Amygdala (tissue), 56 donors: ENCODE data around the gene SPRR3.

ENCODE experiments used
- DNase-seq, 56 donors: peaks; one replicate each; lab custom pipeline; 2025; lab: John Stamatoyannopoulos, UW

Gene SPRR3, protein sequence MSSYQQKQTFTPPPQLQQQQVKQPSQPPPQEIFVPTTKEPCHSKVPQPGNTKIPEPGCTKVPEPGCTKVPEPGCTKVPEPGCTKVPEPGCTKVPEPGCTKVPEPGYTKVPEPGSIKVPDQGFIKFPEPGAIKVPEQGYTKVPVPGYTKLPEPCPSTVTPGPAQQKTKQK

DNA sequence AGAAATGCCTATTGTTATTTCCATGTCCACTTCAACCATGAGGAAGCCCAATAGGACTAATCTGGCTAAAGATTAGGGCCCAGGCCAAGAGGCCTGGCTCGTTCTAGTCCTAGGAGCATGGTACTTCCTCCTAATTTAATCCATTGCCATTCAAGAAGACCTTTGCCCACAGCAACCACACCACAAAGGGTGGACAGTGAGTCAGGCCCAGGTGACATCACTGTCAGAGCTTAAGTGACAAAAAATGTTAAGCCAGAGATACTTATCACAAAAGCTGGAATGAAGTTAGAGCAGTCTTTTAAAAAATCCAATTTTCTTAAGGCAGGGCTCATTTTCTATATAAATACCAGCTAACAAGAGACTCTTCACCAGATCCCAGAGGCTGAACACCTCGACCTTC, at the start of gene SPRR3:
Gene SPRR3 (plus strand): TSS at position 368 of the 400 bp plus-strand sequence. CDS start 1,272 bp downstream, outside the sequence.
- no peak for DNase-seq

- no peak for DNase-seq
Observed at GRCh38 chr1:152953761-152954160, 47.8 kb upstream of the SPRR3 start.

GRCh38 chr1:152954436-152954835, 47.1 kb upstream of the SPRR3 start:
- DNase-seq: no peak

GRCh38 chr1:152957561-152957960, 44.0 kb upstream of the SPRR3 start:
- DNase-seq: no peak

DNA sequence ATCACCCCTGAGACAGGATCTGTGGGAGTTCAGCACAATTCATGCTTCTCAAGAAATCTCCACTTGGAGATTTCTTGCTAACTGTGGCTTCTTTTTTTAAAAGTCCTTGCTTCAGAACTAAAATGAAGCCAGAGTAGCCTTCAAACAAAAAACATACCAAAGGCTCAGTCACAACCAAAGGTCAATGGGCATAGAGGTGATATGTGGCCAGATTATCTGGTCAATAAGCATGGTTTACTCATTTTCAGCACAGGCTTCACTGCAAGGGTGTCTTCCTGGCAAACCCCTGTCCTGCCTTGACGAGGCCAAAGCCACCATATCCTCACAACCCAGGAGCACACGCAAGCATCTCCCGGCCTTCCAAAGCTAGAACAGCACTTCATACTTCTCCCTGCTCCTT, 42.3 kb upstream of the SPRR3 start:
- DNase-seq: no peak

- no peak for DNase-seq
Observed at GRCh38 chr1:152959801-152960451, 41.6 kb upstream of the SPRR3 start.

- no peak for DNase-seq
Observed at GRCh38 chr1:152960452-152961044, 41.0 kb upstream of the SPRR3 start.

GRCh38 chr1:152961226-152961891, 40.2 kb upstream of the SPRR3 start:
- DNase-seq: no peak

- no peak for DNase-seq
Observed at GRCh38 chr1:152962876-152963415, 38.6 kb upstream of the SPRR3 start.

GRCh38 chr1:152964536-152964935, 37.0 kb upstream of the SPRR3 start:
- no peak for DNase-seq

- no peak for DNase-seq
Observed at GRCh38 chr1:152965853-152966252, 35.7 kb upstream of the SPRR3 start.

- no peak for DNase-seq
Observed at GRCh38 chr1:152967201-152967600, 34.3 kb upstream of the SPRR3 start.

DNA sequence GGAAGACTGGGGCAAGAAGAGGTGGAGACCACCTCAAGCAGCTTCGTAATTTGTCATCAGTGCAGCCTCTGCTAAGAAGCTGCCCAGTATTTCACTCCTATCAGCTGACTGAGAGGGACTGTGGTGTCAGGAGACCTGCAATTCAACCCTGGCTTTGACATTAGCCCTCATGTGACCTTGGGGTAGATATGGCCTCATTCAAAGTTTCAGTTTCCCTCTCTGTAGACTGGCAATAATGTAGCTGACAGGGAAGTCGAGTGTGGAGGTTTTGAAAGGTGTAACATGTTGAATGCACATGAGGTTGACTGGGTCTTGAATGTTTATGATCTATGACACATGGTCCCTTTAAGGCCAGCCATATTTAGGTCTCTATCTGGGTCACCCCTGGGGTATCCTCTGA, 33.3 kb upstream of the SPRR3 start:
- no peak for DNase-seq

- no peak for DNase-seq
Observed at GRCh38 chr1:152969036-152969435, 32.5 kb upstream of the SPRR3 start.

GRCh38 chr1:152970495-152970894, 31.1 kb upstream of the SPRR3 start, which contains the start of gene SPRR4:
SPRR4 (plus strand) TSS chr1:152970648; CDS start chr1:152971891, 1,243 bp downstream.
- DNase-seq: no peak

DNA sequence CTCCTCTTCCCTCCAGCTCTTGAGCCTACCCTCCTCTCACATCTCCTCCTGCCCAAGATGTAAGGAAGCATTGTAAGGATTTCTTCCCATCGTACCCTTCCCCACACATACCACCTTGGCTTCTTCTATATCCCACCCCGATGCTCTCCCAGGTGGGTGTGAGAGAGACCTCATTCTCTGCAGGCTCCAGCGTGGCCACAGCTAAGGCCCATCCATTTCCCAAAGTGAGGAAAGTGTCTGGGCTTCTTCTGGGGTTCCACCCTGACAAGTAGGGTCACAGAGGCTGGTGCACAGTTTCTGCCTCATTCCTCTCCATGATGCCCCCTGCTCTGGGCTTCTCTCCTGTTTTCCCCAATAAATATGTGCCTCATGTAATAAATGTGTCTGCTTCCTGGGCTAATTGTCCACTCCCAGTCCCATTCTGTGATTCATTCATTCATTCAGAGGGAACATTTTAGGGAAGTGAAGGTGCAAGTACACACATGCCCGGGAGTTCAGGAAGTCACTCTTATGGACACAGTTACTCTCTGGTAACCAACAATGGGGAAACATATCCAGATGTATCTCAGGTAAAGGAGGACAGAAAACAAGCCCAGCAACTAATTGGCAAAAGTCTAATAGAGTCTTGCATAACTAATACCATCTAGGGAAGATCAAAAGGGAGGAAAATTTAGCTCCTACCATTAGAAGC, 29.2 kb upstream of the SPRR3 start:
- no peak for DNase-seq

DNA sequence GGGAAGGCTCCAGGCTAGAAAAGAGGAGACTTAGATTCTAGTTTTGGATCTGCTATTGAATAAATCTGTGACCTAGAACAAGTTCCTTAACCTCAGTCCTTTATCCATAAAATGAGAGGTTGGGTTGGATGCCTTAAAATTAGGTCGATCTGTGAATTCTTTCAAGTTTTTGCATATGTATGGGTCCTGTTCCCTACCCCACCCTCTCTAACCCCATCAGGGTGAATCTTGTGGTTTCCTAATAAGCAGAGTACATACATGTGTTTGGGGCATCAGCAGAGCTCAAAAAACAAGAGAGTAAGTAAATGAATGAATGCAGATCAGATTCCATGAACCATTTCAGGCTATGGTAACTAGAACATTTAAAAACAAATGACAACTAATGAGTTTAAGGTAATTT, 24.9 kb upstream of the SPRR3 start:
- no peak for DNase-seq

- no peak for DNase-seq
Observed at GRCh38 chr1:152977614-152978013, 23.9 kb upstream of the SPRR3 start.

- no peak for DNase-seq
Observed at GRCh38 chr1:152980676-152981075, 20.9 kb upstream of the SPRR3 start.

DNA sequence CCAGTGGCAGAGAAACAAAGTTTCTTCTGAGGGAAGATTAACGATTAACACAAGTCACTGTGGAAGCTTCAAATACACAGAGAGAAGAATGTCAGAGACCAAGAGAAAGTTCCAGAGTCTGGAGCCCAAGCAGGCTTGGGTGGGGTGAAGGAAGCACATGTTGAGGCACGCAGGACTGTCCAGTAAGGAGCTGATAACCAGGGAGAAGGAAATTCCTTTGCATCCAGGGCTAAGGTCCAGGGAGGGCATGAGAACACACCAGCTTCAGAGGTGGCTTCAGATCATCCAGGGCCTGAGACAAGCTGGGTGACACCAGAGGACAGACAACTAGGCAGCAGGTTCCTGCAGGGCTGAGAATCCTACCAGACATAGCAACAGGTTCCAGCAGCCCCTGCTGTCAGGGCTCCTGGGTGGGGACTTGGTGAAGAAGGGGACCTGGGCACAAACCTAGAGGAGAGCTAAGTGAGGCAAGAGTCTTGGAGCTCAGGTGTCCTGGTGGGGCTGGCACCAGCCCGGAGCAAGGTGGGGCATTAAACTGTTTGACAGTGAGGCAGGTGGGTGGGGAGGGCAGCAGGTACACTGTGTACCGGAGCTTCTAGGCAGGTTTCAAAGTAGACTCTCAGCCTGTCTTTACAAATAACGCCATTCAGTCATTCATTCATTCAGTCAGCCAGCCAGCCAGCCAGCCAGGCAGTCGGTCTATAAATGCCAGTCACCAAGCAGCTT, 20.2 kb upstream of the SPRR3 start:
- DNase-seq: no peak
